ENCODE data around the gene SPOUT1. TPM values are rescaled to one million over a fixed set of nuclear protein-coding genes. Genes with fewer than 3 reads are reported as not detected.
"Not testable (repeated sequence)": the region's sequence is repeated elsewhere in the genome, so short reads cannot be mapped to it uniquely, and the experiment has no call there.

SPOUT1 gene
- total and polyA plus RNA-seq, 12 donors, result 9.9 to 22.4 (median 17.2) TPM

- Histone ChIP-seq H3K4me3 (no peak overlapping the region), H3K27ac (no peak overlapping the region), H3K4me1 (peaks cover 0 to 22% (median 5%) of the 10 kb centered on the region in 9 donors), H3K27me3 (no peaks in the 10 kb centered on the region), H3K36me3 (no peaks in the 10 kb centered on the region), H3K9me3 (no peaks in the 10 kb centered on the region)
- intact Hi-C loops (cut with DNase I), result loop anchor here (1.0 to 2.0 kb wide), 4 partner anchors 63 to 65 kb away; no protein-coding TSS in a partner anchor
- DNase-seq (peak; percentile 65 to 84), ATAC-seq (peak; percentile 78 to 92 (median 86))
- 24 to 29% methylated on average over 10 of the region's 10 CpGs for WGBS, 2 donors
- TF ChIP-seq, protein P1, sequence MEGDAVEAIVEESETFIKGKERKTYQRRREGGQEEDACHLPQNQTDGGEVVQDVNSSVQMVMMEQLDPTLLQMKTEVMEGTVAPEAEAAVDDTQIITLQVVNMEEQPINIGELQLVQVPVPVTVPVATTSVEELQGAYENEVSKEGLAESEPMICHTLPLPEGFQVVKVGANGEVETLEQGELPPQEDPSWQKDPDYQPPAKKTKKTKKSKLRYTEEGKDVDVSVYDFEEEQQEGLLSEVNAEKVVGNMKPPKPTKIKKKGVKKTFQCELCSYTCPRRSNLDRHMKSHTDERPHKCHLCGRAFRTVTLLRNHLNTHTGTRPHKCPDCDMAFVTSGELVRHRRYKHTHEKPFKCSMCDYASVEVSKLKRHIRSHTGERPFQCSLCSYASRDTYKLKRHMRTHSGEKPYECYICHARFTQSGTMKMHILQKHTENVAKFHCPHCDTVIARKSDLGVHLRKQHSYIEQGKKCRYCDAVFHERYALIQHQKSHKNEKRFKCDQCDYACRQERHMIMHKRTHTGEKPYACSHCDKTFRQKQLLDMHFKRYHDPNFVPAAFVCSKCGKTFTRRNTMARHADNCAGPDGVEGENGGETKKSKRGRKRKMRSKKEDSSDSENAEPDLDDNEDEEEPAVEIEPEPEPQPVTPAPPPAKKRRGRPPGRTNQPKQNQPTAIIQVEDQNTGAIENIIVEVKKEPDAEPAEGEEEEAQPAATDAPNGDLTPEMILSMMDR (IDR thresholded peaks at IDR 0.05), result peak; percentile 93 to 99 (median 98)
Measured at GRCh38 chr9:128863647-128864046, 34.1 kb upstream of the SPOUT1 start.

- intact Hi-C loops (cut with DNase I), result loop anchor here in 3 of 10 donors (2.0 kb wide), 2 partner anchors 64 to 66 kb away; no protein-coding TSS in a partner anchor
- H3K27me3 ChIP-seq, result no peaks in the 10 kb centered on the region
- H3K4me3 ChIP-seq, result no peak overlapping the region
- H3K9me3 ChIP-seq, result no peaks in the 10 kb centered on the region
- ATAC-seq (peak in 5 of 8 donors; percentile 36 to 72 (median 50)), DNase-seq (peak in 1 of 2 donors; percentile 24)
- no peaks in the 10 kb centered on the region for H3K36me3 ChIP-seq
- H3K27ac ChIP-seq, result peak overlapping the region in 2 of 10 donors; percentile 0 to 16
- H3K4me1 ChIP-seq, result peaks cover 0 to 22% (median 5%) of the 10 kb centered on the region in 9 donors
- TF ChIP-seq, protein P1 (IDR thresholded peaks at IDR 0.05), result no peak
- 82 to 86% methylated on average over 6 of the region's 6 CpGs for WGBS, 2 donors
Measured at GRCh38 chr9:128862401-128862851, 32.8 kb upstream of the SPOUT1 start.

GRCh38 chr9:128861501-128861900, 31.9 kb upstream of the SPOUT1 start:
- no peak overlapping the region for H3K4me3 ChIP-seq
- H3K27ac ChIP-seq, result no peak overlapping the region
- no peaks in the 10 kb centered on the region for H3K9me3 ChIP-seq
- H3K4me1 ChIP-seq, result peaks cover 0 to 22% (median 5%) of the 10 kb centered on the region in 9 donors
- no peak for DNase-seq
- no peaks in the 10 kb centered on the region for H3K27me3 ChIP-seq
- intact Hi-C loops (cut with DNase I), result no loop called here
- TF ChIP-seq, protein P1 (IDR thresholded peaks at IDR 0.05), result no peak
- no peaks in the 10 kb centered on the region for H3K36me3 ChIP-seq
- 82% methylated on average over 6 of the region's 6 CpGs for WGBS, 2 donors
- ATAC-seq, result no peak

DNA sequence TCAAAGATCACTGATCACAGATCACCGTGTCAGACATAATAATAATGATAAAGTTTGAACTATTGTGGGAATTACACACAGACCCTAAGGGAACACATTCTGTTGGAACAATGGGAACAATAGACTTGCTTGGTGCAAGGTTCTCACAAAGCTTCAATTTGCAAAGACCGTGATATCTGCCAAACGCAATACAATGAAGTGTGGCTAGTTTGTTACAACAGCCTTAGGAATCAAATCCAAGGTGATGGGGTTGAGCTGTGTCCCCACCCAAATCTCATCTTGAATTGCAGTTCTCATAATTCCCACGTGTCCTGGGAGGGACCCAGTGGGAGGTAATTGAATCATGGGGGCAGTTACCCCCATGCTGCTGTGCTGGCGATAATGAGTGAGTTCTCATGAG, 31.3 kb upstream of the SPOUT1 start:
- intact Hi-C loops (cut with DNase I), result no loop called here
- Histone ChIP-seq H3K36me3 (no peaks in the 10 kb centered on the region), H3K27me3 (no peaks in the 10 kb centered on the region), H3K4me1 (peaks cover 0 to 22% (median 5%) of the 10 kb centered on the region in 9 donors), H3K27ac (no peak overlapping the region), H3K9me3 (no peaks in the 10 kb centered on the region), H3K4me3 (no peak overlapping the region)
- ATAC-seq (no peak), DNase-seq (no peak)
- TF ChIP-seq, protein P1 (IDR thresholded peaks at IDR 0.05), result no peak
- WGBS, 2 donors, result 86 to 89% methylated on average over 5 of the region's 5 CpGs

DNA sequence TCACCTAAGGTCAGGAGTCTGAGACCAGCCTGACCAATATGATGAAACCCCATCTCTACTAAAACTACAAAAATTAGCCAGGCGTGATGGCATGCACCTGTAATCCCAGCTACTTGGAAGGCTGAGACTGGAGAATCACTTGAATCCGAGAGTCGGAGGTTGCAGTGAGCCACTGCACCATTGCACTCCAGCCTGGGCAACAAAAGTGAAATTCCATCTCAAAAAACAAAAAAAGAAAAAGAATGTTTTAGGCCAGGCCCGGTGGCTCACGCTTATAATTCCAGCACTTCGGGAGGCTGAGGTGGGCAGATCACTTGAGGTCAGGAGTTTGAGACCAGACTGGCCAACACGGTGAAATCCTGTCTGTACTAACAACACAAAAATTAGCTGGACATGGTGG, 28.9 kb upstream of the SPOUT1 start:
- 93 to 97% methylated on average over 7 of the region's 7 CpGs for WGBS, 2 donors
- H3K36me3 ChIP-seq, H3K27me3 ChIP-seq: not testable (repeated sequence)

DNA sequence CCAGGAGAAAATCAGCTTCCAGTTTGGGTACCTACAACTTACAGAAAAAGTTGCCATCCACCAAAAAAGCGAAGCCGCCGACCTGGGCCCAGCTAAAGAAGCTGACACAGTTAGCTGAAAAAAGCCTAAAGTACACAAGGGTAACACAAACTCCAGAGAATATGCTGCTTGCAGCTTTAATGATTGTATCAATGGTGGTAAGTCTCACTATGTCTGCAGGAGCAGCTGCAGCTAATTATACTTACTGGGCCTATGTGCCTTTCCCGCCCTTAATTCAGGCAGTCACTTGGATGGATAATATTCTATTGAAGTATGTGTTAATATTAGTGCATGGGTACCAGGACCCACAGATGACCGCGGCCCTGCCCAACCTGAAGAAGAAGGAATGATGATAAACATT, 24.9 kb upstream of the SPOUT1 start:
- ATAC-seq; H3K4me1 ChIP-seq; intact Hi-C loops (cut with DNase I); H3K36me3 ChIP-seq; H3K27ac ChIP-seq; DNase-seq; H3K4me3 ChIP-seq; H3K27me3 ChIP-seq: not testable (repeated sequence)
- peaks cover 0 to 21% (median 0%) of the 10 kb centered on the region in 11 donors for H3K9me3 ChIP-seq
- 94 to 96% methylated on average over 6 of the region's 6 CpGs for WGBS, 2 donors

More for the DNA sequence above, 28.9 kb upstream of the SPOUT1 start:
- DNase-seq; H3K9me3 ChIP-seq; ATAC-seq; H3K27ac ChIP-seq; intact Hi-C loops (cut with DNase I); H3K4me3 ChIP-seq: not testable (repeated sequence)
- peaks cover 0 to 15% (median 0%) of the 10 kb centered on the region in 9 donors for H3K4me1 ChIP-seq

GRCh38 chr9:128852646-128853045, 23.1 kb upstream of the SPOUT1 start:
- DNase-seq; ATAC-seq; H3K4me3 ChIP-seq; H3K27ac ChIP-seq; H3K4me1 ChIP-seq; H3K36me3 ChIP-seq; H3K27me3 ChIP-seq; intact Hi-C loops (cut with DNase I): not testable (repeated sequence)
- peaks cover 0 to 21% (median 0%) of the 10 kb centered on the region in 11 donors for H3K9me3 ChIP-seq
- WGBS, 2 donors, result 93 to 95% methylated on average over 2 of the region's 2 CpGs

Measured in heart right ventricle (tissue), 16 donors.